NCI-H69 (cell line): ENCODE data around the gene EYS.

ENCODE experiments used
- DNase-seq: peaks from one replicate; lab custom pipeline; 2025; lab: John Stamatoyannopoulos, UW

The EYS gene

GRCh38 chr6:64141680-64142079 is 1565.3 kb downstream of the EYS start:
- DNase-seq, result no peak

GRCh38 chr6:64128301-64129024 is 1578.6 kb downstream of the EYS start:
- DNase-seq, result peak; percentile 71

GRCh38 chr6:64123761-64124633 is 1583.0 kb downstream of the EYS start:
- DNase-seq, result no peak

GRCh38 chr6:64122712-64123375 is 1584.2 kb downstream of the EYS start:
- no peak for DNase-seq

- DNase-seq, result no peak
Observed at GRCh38 chr6:64121011-64121565, 1585.9 kb downstream of the EYS start.

- DNase-seq, result peak; percentile 15
Observed at GRCh38 chr6:64113704-64114103, 1593.3 kb downstream of the EYS start.

GRCh38 chr6:64104051-64104450 is 1603.0 kb downstream of the EYS start:
- no peak for DNase-seq

GRCh38 chr6:64103480-64103879 is 1603.5 kb downstream of the EYS start:
- DNase-seq, result no peak

GRCh38 chr6:64100702-64101303 is 1606.2 kb downstream of the EYS start:
- no peak for DNase-seq

GRCh38 chr6:64090352-64090751 is 1616.7 kb downstream of the EYS start:
- DNase-seq, result no peak

GRCh38 chr6:64085126-64085525 is 1621.9 kb downstream of the EYS start:
- DNase-seq, result no peak

GRCh38 chr6:64084185-64084663 is 1622.8 kb downstream of the EYS start:
- DNase-seq, result no peak

GRCh38 chr6:64083261-64083660 is 1623.8 kb downstream of the EYS start:
- no peak for DNase-seq

GRCh38 chr6:64081453-64081852 is 1625.6 kb downstream of the EYS start:
- no peak for DNase-seq

- DNase-seq, result peak; percentile 56
Observed at GRCh38 chr6:64074981-64075380, 1632.0 kb downstream of the EYS start.

GRCh38 chr6:64072686-64073085 is 1634.3 kb downstream of the EYS start:
- DNase-seq, result no peak

GRCh38 chr6:64064919-64065318 is 1642.1 kb downstream of the EYS start:
- DNase-seq, result no peak

- peak; percentile 62 for DNase-seq
Observed at GRCh38 chr6:64062960-64063683, 1643.9 kb downstream of the EYS start.

GRCh38 chr6:64054861-64055260 is 1652.2 kb downstream of the EYS start:
- peak; percentile 8 for DNase-seq

GRCh38 chr6:64050590-64050989 is 1656.4 kb downstream of the EYS start:
- DNase-seq, result peak; percentile 87

- peak; percentile 40 for DNase-seq
Observed at GRCh38 chr6:64049736-64050135, 1657.3 kb downstream of the EYS start.
